ACC112 (cell line): Measurements from ENCODE around the gene ENTR1.
"Not testable (repeated sequence)": the region's sequence is repeated elsewhere in the genome, so short reads cannot be mapped to it uniquely, and the experiment has no call there.

Source experiments
- H2AFZ ChIP-seq: fragments of 200-600 bp; sonication (generic); one replicate; pipeline ENCODE4 v1.6.0; 2017; ENCODE audit warnings: antibody characterized with exemption, low read length; ENCODE audit not compliant: unreplicated experiment
- H3K27ac ChIP-seq: fragments of 200-600 bp; sonication (generic); 2 replicates; pipeline ENCODE4 v1.5.1; 2014; ENCODE audit warnings: low read depth, mild to moderate bottlenecking, antibody characterized with exemption, low read length, moderate library complexity
- H3K27me3 ChIP-seq: fragments of 200-600 bp; sonication (generic); 2 replicates; pipeline ENCODE4 v1.6.1; 2014; ENCODE audit warnings: mild to moderate bottlenecking, antibody characterized with exemption, low read length, moderate library complexity, mixed read lengths; ENCODE audit not compliant: insufficient read depth
- H3K36me3 ChIP-seq: fragments of 200-600 bp; sonication (generic); 2 replicates; pipeline ENCODE4 v1.6.1; 2016; ENCODE audit warnings: mild to moderate bottlenecking, antibody characterized with exemption, low read length, moderate library complexity, mixed read lengths; ENCODE audit not compliant: insufficient read depth
- H3K4me1 ChIP-seq: fragments of 200-600 bp; sonication (generic); one replicate; pipeline ENCODE4 v1.6.1; 2016; ENCODE audit warnings: low read length, mixed read lengths; ENCODE audit not compliant: insufficient read depth, unreplicated experiment, control insufficient read depth
- H3K4me3 ChIP-seq: fragments of 200-600 bp; sonication (generic); 2 replicates; pipeline ENCODE4 v1.5.1; 2014; ENCODE audit warnings: mild to moderate bottlenecking, low read depth, low read length
- H3K79me2 ChIP-seq: fragments of 200-600 bp; sonication (generic); one replicate; pipeline ENCODE4 v1.6.0; 2016; ENCODE audit warnings: low read length; ENCODE audit not compliant: control insufficient read depth, unreplicated experiment, insufficient read depth

ENTR1 gene

GRCh38 chr9:136416914-136417313 lies 6.5 kb upstream of the ENTR1 start:
- Histone ChIP-seq H3K36me3 (peaks cover 41% of the 10 kb centered on the region), H2AFZ (no peak overlapping the region), H3K4me3 (no peak overlapping the region), H3K27ac (no peak overlapping the region), H3K4me1 (peaks cover 5% of the 10 kb centered on the region), H3K27me3 (no peaks in the 10 kb centered on the region), H3K79me2 (peaks cover 31% of the 10 kb centered on the region)

- Histone ChIP-seq H3K4me1 (peaks cover 9% of the 10 kb centered on the region), H3K27me3 (no peaks in the 10 kb centered on the region), H3K27ac (no peak overlapping the region), H3K36me3 (peaks cover 41% of the 10 kb centered on the region), H2AFZ (no peak overlapping the region), H3K4me3 (no peak overlapping the region), H3K79me2 (peaks cover 36% of the 10 kb centered on the region)
Measured at GRCh38 chr9:136416427-136416826, 6.0 kb upstream of the ENTR1 start.

- H3K4me3 ChIP-seq = no peak overlapping the region
- peaks cover 63% of the 10 kb centered on the region for H3K79me2 ChIP-seq
- H3K4me1 ChIP-seq = peaks cover 15% of the 10 kb centered on the region
- H3K27ac ChIP-seq = no peak overlapping the region
- no peak overlapping the region for H2AFZ ChIP-seq
- H3K36me3 ChIP-seq = peaks cover 36% of the 10 kb centered on the region
- no peaks in the 10 kb centered on the region for H3K27me3 ChIP-seq
Measured at GRCh38 chr9:136412962-136413361, 2.5 kb upstream of the ENTR1 start.

GRCh38 chr9:136411378-136411777 lies 964 bp upstream of the ENTR1 start:
- H3K27ac ChIP-seq = peak overlapping the region; percentile 72; the same call in 1 of the 2 replicates
- peak overlapping the region; percentile 94 for H3K4me3 ChIP-seq
- no peaks in the 10 kb centered on the region for H3K27me3 ChIP-seq
- H3K79me2 ChIP-seq = peaks cover 67% of the 10 kb centered on the region
- H2AFZ ChIP-seq = no peak overlapping the region
- H3K4me1 ChIP-seq = peaks cover 15% of the 10 kb centered on the region
- peaks cover 29% of the 10 kb centered on the region for H3K36me3 ChIP-seq

GRCh38 chr9:136409557-136410455 lies 608 bp downstream of the ENTR1 start:
- Histone ChIP-seq H3K4me3 (peak overlapping the region; percentile 94), H3K79me2 (peaks cover 66% of the 10 kb centered on the region), H3K4me1 (peaks cover 15% of the 10 kb centered on the region), H2AFZ (peak overlapping the region; percentile 80), H3K27me3 (no peaks in the 10 kb centered on the region), H3K27ac (peak overlapping the region; percentile 22; the same call in 1 of the 2 replicates), H3K36me3 (peaks cover 20% of the 10 kb centered on the region)

GRCh38 chr9:136407911-136408310 lies 2.5 kb downstream of the ENTR1 start:
- Histone ChIP-seq H3K27ac (no peak overlapping the region), H3K27me3 (no peaks in the 10 kb centered on the region), H3K36me3 (peaks cover 10% of the 10 kb centered on the region), H3K79me2 (peaks cover 48% of the 10 kb centered on the region), H2AFZ (no peak overlapping the region), H3K4me3 (no peak overlapping the region), H3K4me1 (peaks cover 15% of the 10 kb centered on the region)

GRCh38 chr9:136407061-136407460 lies 3.4 kb downstream of the ENTR1 start:
- peaks cover 40% of the 10 kb centered on the region for H3K79me2 ChIP-seq
- not testable (repeated sequence) for H3K27ac ChIP-seq, H2AFZ ChIP-seq, H3K36me3 ChIP-seq, H3K4me3 ChIP-seq, H3K27me3 ChIP-seq
- H3K4me1 ChIP-seq = peaks cover 11% of the 10 kb centered on the region

- H3K27me3 ChIP-seq, H3K4me3 ChIP-seq, H3K36me3 ChIP-seq, H3K27ac ChIP-seq, H3K4me1 ChIP-seq, H2AFZ ChIP-seq: not testable (repeated sequence)
- peaks cover 28% of the 10 kb centered on the region for H3K79me2 ChIP-seq
Measured at GRCh38 chr9:136405904-136406303, 4.5 kb downstream of the ENTR1 start.

- Histone ChIP-seq H3K36me3 (no peaks in the 10 kb centered on the region; the same call in 1 of the 2 replicates), H2AFZ (no peak overlapping the region), H3K79me2 (peaks cover 24% of the 10 kb centered on the region), H3K4me3 (no peak overlapping the region), H3K4me1 (peaks cover 8% of the 10 kb centered on the region), H3K27me3 (no peaks in the 10 kb centered on the region), H3K27ac (no peak overlapping the region)
Measured at GRCh38 chr9:136405481-136405880, 4.9 kb downstream of the ENTR1 start.

GRCh38 chr9:136404801-136405136 lies 5.6 kb downstream of the ENTR1 start:
- H3K4me1 ChIP-seq = peaks cover 10% of the 10 kb centered on the region
- no peaks in the 10 kb centered on the region; the same call in 1 of the 2 replicates for H3K36me3 ChIP-seq
- H3K27me3 ChIP-seq = no peaks in the 10 kb centered on the region
- H3K4me3 ChIP-seq = no peak overlapping the region
- H3K79me2 ChIP-seq = peaks cover 22% of the 10 kb centered on the region
- H3K27ac ChIP-seq = no peak overlapping the region
- no peak overlapping the region for H2AFZ ChIP-seq
